ENCODE data around the gene HACD3. TPM values are rescaled to one million over a fixed set of nuclear protein-coding genes. Genes with fewer than 3 reads are reported as not detected.

Gene HACD3
- total and polyA plus RNA-seq, 2 of the 4 experiments (the other 2 are of a cell fraction) = 60.9 to 131 TPM

DNA sequence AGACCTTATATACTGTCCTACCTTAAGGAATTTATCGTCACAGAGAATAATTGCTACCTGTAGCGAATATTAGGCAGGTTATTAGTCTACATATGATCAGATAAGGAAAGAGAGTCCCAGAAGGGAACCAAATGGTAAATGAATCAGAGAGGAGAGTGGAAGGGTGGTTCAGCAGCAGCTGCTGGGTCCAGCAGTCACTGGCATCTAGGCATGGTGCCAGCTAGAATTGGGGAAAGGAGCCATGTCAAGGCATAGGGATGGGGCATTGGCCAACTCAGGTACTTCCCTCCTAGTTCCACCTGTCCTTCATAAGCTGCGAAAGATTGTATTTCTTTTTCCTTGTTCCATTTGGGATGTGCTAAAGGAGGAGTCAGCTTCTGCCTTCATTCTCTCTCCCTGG, 23.4 kb downstream of the HACD3 start:
- Histone ChIP-seq H4K5ac (ENCODE audit: low read depth, low read length) (no peak overlapping the region), H4K20me1 (ENCODE audit: insufficient read depth, low read length) (peaks cover 25% of the 10 kb centered on the region), H2AFZ (replicated peaks; ENCODE audit: low read length, poor library complexity) (no peak overlapping the region), H3K4me1 (ENCODE audit: control insufficient read depth, insufficient read depth, low read length) (peaks cover 7% of the 10 kb centered on the region), H2BK5ac (ENCODE audit: low read depth, low read length, poor library complexity, severe bottlenecking) (no peak overlapping the region), H2AK9ac (replicated peaks; ENCODE audit: low read depth, low read length, poor library complexity) (no peak overlapping the region), H3K79me1 (ENCODE audit: low read depth in 1 of 2, low read length in 2 of 2) (peaks cover 37 to 67% of the 10 kb centered on the region in 2 experiments), H3K4me2 (ENCODE audit: low read depth, low read length) (no peak overlapping the region), H3K9ac (ENCODE audit: low read depth, low read length) (no peak overlapping the region), H3K56ac (ENCODE audit: extremely low read depth, insufficient read depth, low read length) (no peak overlapping the region), H2BK20ac (ENCODE audit: low read depth, low read length) (no peak overlapping the region), H3K36me3 (ENCODE audit: control insufficient read depth, insufficient read depth, low read length) (peaks cover 8% of the 10 kb centered on the region), H3K4me3 (ENCODE audit: insufficient read depth, low read depth, low read length) (no peak overlapping the region), H3K18ac (ENCODE audit: low read depth, low read length) (no peak overlapping the region), H3K23ac (ENCODE audit: low read depth, low read length) (no peak overlapping the region), H3K9me3 (ENCODE audit: control insufficient read depth, insufficient read depth, low read length) (no peaks in the 10 kb centered on the region), H2AK5ac (ENCODE audit: low read depth, low read length) (no peak overlapping the region), H3K27me3 (ENCODE audit: control insufficient read depth, insufficient read depth, low read length) (no peaks in the 10 kb centered on the region), H4K91ac (ENCODE audit: insufficient read depth, low read depth, low read length) (no peak overlapping the region), H3K27ac (ENCODE audit: insufficient read depth, low read length) (no peak overlapping the region), H2BK15ac (ENCODE audit: low read depth, low read length) (no peak overlapping the region), H4K8ac (ENCODE audit: low read depth in 2 of 2, low read length in 2 of 2) (no peak overlapping the region), H3K9me1 (ENCODE audit: insufficient read depth, low read length) (peaks cover 15% of the 10 kb centered on the region), H2BK120ac (ENCODE audit: low read depth, low read length) (no peak overlapping the region), H3K14ac (replicated peaks; ENCODE audit: low read depth, low read length) (no peak overlapping the region), H3K4ac (ENCODE audit: low read depth, low read length) (no peak overlapping the region)
- TF ChIP-seq, protein P1, sequence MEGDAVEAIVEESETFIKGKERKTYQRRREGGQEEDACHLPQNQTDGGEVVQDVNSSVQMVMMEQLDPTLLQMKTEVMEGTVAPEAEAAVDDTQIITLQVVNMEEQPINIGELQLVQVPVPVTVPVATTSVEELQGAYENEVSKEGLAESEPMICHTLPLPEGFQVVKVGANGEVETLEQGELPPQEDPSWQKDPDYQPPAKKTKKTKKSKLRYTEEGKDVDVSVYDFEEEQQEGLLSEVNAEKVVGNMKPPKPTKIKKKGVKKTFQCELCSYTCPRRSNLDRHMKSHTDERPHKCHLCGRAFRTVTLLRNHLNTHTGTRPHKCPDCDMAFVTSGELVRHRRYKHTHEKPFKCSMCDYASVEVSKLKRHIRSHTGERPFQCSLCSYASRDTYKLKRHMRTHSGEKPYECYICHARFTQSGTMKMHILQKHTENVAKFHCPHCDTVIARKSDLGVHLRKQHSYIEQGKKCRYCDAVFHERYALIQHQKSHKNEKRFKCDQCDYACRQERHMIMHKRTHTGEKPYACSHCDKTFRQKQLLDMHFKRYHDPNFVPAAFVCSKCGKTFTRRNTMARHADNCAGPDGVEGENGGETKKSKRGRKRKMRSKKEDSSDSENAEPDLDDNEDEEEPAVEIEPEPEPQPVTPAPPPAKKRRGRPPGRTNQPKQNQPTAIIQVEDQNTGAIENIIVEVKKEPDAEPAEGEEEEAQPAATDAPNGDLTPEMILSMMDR (conservative IDR thresholded peaks at IDR 0.05; ENCODE audit: low read depth, low read length) = no peak
- TF ChIP-seq RFX5 (IDR thresholded peaks at IDR 0.05; ENCODE audit: low read depth, low read length) (no peak), RAD21 (IDR thresholded peaks at IDR 0.05; ENCODE audit: low read length) (no peak), MAZ (IDR thresholded peaks at IDR 0.05; ENCODE audit: borderline replicate concordance, low read depth, low read length) (no peak), CEBPB (IDR thresholded peaks at IDR 0.05; ENCODE audit: low read depth, low read length) (no peak), BHLHE40 (IDR thresholded peaks at IDR 0.05; ENCODE audit: low read depth, low read length) (no peak), POLR2A (IDR thresholded peaks at IDR 0.05; ENCODE audit: low read depth, low read length) (no peak), CHD1 (IDR thresholded peaks at IDR 0.05; ENCODE audit: low read depth, low read length) (no peak), RCOR1 (IDR thresholded peaks at IDR 0.05; ENCODE audit: insufficient replicate concordance, low read length) (no peak), MAFK (IDR thresholded peaks at IDR 0.05; ENCODE audit: low read depth, low read length) (no peak), FOS (IDR thresholded peaks at IDR 0.05; ENCODE audit: low read depth, low read length) (no peak), NFE2L2 (IDR thresholded peaks at IDR 0.05; ENCODE audit: low read depth, low read length) (no peak), SMC3 (IDR thresholded peaks at IDR 0.05; ENCODE audit: low read depth, low read length) (no peak), MXI1 (IDR thresholded peaks at IDR 0.05; ENCODE audit: borderline replicate concordance, low read depth, low read length) (no peak)
- TF ChIP-seq, protein P2, sequence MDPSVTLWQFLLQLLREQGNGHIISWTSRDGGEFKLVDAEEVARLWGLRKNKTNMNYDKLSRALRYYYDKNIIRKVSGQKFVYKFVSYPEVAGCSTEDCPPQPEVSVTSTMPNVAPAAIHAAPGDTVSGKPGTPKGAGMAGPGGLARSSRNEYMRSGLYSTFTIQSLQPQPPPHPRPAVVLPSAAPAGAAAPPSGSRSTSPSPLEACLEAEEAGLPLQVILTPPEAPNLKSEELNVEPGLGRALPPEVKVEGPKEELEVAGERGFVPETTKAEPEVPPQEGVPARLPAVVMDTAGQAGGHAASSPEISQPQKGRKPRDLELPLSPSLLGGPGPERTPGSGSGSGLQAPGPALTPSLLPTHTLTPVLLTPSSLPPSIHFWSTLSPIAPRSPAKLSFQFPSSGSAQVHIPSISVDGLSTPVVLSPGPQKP (IDR thresholded peaks at IDR 0.05; ENCODE audit: borderline replicate concordance, low read depth, low read length) = no peak
- TF ChIP-seq, protein P3, sequence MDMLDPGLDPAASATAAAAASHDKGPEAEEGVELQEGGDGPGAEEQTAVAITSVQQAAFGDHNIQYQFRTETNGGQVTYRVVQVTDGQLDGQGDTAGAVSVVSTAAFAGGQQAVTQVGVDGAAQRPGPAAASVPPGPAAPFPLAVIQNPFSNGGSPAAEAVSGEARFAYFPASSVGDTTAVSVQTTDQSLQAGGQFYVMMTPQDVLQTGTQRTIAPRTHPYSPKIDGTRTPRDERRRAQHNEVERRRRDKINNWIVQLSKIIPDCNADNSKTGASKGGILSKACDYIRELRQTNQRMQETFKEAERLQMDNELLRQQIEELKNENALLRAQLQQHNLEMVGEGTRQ (IDR thresholded peaks at IDR 0.05; ENCODE audit: low read depth, low read length) = no peak
- BruUV-seq (replicated peaks) = no TSS peak
- in situ Hi-C loops (cut with MboI; ENCODE audit: low sequenced_read_pairs) (no loop called here), dilution Hi-C loops (cut with HindIII; ENCODE audit: low sequenced_read_pairs, unreplicated experiment) (no loop called here), intact Hi-C loops (cut with micrococcal nuclease) (no loop called here)
- ChIA-PET POLR2A (ENCODE audit: unreplicated experiment) (no interaction called here), CTCF (no interaction called here)
- ATAC-seq (ENCODE audit: low read depth) (no peak), DNase-seq (no peak)
- no CpG with 5 or more reads among the region's 3 CpGs for WGBS, 2 experiments (ENCODE audit: extremely low coverage in 2 of 2, insufficient read length in 1 of 2)

Data from IMR-90 (cell line).